8988T (cell line): ENCODE data around the gene LEFTY2.
"Not testable (repeated sequence)": the region's sequence is repeated elsewhere in the genome, so short reads cannot be mapped to it uniquely, and the experiment has no call there.

Experiments
- DNase-seq: peaks from one replicate; pipeline ENCODE4 v3.0.0; 2011

Gene LEFTY2, protein sequence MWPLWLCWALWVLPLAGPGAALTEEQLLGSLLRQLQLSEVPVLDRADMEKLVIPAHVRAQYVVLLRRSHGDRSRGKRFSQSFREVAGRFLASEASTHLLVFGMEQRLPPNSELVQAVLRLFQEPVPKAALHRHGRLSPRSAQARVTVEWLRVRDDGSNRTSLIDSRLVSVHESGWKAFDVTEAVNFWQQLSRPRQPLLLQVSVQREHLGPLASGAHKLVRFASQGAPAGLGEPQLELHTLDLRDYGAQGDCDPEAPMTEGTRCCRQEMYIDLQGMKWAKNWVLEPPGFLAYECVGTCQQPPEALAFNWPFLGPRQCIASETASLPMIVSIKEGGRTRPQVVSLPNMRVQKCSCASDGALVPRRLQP

DNA sequence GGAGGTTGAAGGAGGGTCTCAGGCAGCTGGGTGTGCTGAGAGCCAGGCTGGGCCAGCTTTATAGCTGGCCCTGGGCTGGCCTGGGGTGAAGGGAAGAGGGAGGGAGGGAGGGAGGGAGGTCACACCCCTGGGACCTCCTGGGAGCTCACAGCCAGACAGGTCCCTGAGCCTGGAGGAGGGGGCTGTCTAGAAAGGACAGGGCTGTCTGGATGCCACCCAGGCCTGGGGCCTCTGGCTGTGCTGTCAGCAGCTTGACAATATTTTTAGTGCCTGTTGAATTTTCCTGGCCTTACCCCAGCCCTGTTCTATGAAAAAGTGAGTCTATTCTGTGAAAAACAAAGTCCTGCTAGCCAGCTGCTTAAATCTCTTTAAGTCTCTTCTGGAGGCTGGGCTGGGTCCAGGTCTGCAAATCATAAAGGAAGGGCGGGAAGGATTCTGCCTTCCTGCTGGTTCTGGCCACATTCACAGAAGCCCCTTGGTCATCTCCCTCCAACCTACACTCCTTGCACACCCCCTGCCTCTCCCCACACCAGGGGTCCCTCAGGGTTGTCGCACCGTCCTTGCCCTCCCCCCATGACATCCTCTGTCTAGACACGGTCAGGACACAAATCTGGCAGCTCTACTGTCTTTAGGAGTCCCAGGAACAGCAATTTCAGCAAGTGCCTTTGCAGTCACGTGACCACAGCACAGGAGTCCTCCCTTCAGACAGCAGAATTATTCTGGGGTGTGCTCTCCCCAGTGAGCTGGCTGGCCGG, at the start of gene LEFTY2:
TSS of gene LEFTY2 (minus strand) at position 34 of the 755 bp plus-strand sequence. CDS start 80 bp downstream, outside the sequence.
- no peak for DNase-seq

DNA sequence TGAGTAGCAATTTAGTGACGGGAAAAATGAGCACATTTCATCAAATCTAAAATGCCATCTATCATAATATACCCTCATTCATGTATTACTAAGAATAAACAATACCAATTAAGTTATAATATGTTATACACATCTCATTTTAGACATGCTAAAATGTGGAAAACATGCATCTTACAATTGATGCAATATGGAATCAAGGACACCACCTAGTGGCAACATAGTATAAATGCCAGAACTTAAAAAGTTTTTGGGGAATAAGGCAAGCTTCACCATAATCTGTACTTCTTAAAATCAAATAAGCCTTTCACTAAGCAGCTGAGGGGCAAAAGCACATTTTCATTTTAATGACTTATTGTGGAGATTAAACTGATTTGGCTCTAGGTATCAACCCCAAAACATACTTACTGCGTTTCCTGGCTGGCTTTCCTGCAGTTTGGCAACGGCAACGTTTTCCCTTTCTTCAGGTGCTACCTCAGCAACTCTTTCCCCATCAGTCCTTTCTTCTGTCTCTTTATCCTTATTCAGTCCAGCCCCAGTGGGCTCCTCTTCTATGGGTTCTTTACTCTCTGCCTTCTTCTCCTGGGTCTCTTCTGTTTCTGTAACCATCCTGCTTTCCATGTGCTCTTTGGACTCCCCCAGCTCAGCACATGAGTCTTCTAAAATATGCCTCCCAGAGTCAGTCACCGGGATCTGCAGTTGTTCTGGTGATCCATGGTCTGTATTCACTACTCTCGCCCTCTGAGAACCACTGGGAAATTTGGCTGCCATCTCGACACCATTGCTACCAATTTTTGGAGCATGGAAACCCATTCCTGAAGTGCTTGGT, 46.7 kb upstream of the LEFTY2 start:
- no peak for DNase-seq

DNA sequence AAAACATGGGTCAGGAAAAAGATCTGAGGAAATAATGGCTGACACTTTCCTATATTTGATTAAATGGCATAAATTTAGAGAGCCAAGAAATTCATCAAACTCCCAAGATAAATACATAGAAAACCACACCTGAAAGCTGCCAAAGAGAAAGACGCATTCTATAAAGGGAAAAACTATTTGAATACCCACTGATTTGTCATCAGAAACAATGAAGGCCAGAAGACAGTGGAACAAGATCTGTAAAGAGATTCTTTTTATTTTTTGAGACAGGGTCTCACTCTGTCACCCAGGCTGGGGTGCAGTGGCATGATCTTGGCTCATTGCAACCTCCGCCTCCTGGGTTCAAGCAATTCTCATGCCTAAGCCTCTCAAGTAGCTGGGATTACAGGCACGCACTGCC, 40.7 kb upstream of the LEFTY2 start:
- no peak for DNase-seq

DNA sequence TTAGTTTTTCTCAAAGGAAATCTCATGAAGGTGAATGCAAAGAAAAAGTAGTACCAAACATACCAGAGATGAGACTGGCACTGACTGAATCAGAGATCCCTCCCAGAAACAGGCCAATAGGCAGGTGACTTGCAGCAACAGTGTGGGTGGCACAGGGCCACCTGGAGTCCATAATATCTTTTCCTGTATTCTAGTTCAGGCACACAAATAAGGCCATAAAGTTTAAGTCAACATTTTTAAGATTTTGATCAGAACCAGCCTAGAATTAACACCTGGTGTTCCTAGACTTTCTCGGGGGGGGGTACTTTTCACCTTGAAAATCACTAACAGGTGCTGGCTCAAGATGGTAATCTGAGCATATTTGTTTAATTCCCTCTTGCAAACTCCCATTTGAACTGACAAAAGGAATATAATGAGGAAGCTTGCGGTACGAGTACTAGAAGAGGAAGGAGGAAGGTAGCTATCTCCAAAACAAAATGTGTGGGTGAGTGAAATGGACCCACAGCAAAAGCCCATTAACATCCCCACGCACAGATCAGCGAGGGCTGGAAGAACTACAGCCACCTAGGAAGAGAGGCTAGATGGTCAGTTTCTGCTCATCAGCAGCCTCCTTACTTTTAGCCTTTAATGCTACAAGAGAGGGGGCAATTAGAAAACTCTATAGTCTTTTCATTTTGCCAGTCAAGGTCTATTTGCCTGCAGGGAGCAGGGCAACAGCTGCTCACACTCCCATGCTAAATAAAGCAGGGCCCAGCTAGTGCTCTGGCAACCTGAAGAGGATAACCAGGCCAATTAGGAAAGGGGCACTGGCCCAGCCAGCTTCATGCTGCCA, 39.2 kb upstream of the LEFTY2 start:
- DNase-seq = no peak

DNA sequence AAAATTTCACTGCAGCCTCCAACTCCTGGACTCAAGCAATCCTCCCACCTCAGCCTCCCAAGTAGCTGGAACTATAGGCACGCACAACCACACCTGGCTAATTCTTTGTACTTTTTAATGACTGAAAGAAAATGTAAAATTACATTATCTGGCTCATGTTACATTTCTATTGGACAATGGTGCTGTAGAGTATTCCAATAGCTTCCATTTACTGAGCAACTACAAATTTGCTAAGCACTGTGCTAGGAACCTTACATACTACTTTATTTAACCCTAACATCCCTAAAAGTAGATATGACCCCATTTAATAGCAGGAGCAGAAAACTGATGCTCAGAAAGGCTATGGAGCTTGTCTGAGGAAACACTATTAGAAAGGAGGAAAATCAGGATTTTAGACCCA, 38.4 kb upstream of the LEFTY2 start:
- no peak for DNase-seq

DNA sequence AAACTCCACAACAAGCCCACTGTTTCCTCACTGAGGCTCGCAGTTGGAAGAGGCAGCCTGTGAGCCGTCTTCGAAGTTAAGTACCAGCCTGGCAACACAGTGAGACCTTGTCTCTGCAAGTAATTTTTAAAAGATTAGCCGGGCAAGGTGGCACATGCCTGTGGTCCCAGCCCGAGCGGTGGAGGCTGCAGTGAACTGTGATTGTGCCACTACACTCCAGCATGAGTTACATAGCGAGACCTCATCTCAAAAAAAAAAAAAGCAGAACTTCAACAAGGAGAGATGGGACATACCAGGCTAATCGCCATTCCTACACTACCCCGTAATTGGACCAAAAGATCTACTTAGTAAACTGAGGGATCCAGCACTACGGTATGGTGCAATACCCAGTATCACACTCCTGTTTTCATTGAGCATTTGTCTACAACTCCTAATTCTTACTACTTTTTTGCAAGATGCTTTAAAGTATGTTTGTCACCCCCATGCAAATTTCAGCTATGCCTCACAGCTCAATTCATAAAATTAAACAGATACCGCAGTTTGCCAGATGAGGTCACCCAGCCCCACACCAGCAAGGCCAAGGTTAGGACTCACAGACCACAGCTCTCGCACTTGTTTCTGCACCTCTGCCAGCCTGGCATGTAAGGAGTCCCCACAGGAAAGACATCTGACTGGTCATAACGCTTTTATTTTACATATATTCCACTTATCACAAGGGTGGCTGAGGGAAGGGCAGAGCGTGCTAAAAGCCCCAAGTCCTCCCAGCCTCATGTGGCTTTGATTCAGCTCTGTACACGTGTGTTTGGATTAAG, 37.1 kb upstream of the LEFTY2 start:
- no peak for DNase-seq

DNA sequence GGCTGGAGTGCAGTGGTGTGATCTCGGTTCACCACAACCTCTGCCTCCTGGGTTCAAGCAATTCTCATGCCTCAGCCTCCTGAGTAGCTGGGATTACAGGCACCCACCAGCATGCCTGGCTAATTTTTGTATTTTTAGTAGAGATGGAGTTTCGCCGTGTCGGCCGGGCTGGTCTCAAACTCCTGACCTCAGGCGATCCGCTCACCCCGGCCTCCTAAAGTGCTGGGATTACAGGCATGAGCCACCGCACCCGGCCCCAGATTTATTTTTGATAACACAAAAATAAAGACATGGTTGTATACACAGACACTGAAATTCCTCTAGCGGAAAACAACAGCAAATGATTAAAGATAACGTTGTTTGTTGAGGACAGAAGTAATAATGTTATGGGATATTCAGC, 34.1 kb upstream of the LEFTY2 start:
- not testable (repeated sequence) for DNase-seq

DNA sequence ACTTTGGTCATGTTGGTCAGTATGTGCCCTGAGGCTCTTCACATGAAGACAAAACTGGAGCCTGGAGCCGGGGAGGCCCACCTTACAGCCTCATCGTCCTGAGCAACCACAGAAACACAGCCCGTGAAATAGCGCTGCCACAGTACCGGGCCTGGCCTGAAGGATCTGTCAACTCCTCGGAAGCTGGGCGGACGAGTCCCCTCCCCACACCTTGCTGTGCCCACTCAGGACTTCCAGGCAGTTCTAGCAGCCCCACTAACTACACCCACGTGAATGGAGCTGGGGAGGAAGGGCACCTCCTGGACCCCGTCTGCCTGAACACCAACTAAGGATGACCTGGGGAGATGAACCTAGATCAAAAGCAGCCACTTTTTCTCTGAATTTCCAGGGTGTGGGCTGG, 33.4 kb upstream of the LEFTY2 start:
- DNase-seq = no peak

DNA sequence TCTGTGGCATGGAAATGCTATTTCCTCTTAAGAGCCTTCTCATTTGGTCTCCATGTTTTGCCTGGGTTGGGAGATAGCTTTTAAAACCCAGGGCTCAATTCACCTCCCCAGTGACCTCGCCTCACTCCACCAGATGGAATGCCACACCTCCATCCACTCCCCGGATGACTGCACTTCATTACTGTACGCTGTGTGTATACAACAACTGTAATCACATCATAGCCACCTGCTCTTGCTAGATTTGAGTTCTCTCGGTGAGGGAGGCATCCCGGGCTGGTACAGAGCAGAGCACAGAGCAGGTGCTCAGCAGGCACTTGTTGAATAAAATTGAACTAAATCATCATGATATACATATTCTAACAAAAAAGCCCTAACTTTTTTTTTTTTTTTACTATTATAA, 32.1 kb upstream of the LEFTY2 start:
- no peak for DNase-seq

DNA sequence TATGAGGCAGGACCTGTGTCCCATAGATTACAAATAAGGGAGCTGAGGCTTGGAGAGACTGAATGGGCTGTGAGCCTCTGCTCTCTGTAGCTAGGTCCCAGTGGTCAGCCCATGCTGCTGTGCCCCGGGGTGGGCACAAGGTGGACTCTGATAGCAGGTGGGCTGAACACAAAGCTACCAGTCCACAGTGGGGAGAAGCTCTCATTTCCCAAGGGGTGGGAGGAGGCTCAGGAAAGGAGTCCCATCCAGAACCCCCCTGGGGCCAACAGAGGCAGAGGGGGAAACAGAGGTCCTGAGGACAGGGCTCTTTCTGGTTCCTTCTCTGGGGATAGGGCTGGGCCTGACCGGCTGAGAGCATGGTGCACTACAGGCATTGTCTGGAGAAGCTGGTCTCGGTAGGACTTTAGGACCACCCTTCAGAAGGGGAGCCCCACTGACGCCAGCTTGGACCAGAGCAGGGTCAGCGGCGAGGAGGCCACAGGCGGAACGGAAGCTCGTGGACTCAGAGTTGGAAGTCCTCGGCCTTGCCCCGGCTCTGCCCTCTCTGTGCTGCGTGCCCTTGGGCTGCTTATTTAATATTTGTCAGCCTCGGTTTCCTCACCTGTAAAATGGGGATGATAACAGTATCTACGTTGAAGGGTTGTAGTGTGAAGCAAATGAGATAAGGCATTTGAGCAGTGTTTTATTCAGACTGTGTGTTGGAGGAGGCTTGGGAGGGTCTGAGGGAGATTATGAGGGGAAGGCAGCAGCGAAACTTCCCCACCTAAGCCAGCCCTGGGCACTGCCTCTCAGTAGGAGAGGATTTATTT, 31.5 kb upstream of the LEFTY2 start:
- no peak for DNase-seq

DNA sequence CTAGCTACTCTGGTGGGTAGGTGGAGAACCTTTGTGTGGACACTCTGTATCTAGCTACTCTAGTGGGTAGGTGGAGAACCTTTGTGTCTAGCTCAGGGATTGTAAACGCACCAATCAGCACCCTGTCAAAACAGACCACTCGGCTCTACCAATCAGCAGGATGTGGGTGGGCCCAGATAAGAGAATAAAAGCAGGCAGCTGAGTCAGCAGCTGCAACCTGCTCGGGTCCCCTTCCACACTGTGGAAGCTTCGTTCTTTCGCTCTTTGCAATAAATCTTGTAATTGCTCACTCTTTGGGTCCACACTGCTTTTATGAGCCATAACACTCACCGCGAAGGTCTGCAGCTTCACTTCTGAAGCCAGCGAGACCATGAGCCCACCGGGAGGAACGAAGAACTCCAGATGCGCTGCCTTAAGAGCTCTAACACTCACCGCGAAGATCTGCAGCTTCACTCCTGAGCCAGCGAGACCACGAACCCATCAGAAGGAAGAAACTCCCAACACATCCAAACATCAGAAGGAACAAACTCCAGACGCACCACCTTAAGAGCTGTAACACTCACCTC, 29.7 kb upstream of the LEFTY2 start:
- DNase-seq = not testable (repeated sequence)

DNA sequence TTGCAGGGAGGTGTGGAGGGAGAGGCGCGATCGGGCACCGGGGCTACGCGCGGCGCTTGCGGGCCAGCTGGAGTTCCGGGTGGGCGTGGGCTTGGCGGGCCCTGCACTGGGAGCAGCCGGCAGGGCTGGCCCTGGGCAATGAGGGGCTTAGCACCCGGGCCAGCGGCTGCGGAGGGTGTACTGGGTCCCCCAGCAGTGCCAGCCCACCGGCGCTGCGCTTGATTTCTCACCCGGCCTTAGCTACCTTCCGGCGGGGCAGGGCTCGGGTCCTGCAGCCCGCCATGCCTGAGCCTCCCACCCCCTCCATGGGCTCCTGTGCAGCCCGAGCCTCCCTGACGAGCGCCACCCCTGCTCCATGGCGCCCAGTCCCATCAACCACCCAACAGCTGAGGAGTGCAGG, 28.7 kb upstream of the LEFTY2 start:
- DNase-seq = not testable (repeated sequence)

DNA sequence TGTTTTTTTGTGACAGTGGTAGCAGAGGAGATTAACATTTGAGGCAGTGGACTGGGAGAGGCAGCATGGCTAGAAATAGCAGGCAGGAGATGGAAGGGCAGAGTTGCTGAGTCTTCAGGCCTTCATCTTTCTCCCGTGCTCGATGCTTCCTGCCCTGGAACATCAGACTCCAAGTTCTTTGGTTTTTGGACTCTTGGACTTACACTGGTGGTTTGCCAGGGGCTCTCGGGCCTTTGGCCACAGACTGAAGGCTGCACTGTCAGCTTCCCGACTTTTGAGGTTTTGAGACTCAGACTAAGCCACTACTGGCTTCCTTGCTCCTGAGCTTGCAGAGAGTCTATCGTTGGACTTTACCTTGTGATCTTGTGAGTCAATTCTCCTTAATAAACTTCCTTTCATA, 24.2 kb upstream of the LEFTY2 start:
- no peak for DNase-seq

DNA sequence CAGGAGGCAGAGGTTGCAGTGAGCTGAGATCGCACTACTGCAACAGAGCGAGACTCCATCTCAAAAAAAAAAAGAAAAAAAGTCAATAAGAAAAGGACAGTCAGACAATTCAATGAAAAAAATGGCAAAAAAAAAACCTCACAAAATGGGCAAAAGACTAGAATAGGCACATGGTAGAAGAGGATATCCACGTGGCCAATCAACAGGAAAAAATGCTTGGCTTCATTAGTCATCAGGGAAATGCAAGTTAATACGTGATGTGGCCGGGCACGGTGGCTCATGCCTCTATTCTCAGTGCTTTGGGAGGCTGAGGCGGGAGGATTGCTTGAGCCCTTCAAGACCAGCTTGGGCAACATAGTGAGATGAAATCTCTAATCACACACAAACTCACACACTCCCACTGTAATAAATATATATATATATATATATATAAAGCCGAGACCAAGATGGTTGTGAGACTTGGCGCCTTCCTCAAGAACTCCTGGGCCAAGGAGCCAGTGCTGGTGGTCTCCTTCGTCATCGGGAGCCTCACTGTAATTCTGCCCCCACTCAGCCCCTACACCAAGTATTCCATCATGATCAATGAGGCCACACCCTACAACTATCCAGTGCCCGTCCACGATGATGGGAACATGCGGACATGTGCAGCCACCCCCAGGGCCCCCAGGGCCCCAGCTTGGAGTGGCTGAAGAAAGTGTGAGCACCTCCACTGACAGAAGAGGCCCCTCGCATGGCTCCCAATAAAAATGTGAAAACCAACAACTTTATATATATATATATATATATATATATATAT, 22.9 kb upstream of the LEFTY2 start:
- no peak for DNase-seq

DNA sequence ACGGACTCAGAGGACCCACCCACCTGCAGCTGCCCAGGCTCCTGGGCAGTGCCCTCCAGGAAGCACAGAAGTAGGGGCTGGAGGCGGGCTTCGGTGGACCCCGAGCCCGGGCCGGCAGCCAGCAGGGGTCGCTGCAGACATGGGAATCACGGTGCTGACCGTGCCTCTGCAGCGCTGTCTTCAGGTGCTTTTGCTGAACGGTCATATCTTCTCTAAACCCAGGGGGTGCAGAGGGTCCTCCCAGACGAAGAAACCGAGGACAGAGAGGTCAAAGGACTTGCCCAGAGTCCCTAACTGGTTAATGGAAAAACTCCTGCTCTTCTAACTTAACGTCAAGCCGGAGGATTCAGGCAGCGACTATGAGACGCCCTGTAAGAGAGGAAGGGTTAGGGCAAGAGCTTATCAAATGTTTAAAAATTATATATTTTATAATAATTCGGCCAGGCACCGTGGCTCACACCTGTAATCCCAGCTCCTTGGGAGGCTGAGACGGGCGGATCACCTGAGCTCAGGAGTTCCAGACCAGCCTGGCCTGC, 21.5 kb upstream of the LEFTY2 start:
- peak; percentile 56 for DNase-seq

DNA sequence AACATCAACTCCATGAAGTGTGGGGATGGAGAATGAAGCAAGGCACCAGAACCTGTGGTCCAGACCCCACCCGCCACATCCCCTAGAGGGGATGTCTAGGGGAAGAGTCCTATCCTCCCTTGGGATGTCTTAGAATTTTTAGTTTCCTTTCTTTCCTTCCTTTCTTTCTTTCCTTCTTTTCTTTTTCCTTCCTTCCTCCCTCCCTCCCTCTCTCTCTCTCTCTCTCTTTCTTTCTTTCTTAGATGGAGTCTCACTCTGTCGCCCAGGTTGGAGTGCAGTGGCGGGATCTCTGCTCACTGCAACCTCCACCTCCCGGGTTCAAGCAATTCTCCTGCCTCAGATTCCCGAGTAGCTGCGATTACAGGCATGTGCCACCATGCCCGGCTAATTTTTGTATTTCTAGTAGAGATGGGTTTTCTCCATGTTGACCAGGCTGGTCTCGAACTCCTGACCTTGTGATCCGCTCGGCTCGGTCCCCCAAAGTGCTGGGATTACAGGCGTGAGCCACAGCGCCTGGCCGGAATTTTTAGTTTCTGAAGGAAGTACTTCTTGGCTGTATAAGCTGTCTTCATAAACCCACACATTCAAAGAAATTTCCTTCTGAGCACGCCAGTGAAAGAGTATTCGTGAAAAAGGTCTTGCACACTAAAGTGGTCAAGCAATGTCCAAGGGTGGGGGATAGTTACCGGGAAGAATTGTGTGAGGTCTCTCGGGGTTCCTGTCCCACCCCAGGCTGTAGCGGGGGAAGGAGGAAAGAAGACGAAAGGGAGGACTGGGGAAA, 20.8 kb upstream of the LEFTY2 start:
- no peak for DNase-seq

DNA sequence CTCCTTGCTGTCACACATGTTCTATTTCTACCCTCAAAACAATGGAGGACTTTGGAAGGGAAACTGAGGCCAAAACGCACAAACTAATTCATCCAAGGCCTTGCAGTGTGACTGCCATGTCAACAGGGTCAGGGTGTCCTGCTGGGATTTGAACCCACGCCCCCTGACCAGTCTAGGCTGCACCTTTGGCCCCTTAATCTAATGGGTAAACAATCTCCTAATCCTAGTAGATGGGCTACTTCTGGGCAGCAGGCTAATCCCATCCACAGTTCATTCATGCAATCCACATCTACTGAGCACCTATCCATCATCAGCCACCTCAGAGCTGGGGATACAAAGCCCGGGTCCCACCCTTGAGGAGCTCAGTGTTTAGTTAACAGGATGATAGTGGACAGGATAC, 17.0 kb upstream of the LEFTY2 start:
- no peak for DNase-seq

DNA sequence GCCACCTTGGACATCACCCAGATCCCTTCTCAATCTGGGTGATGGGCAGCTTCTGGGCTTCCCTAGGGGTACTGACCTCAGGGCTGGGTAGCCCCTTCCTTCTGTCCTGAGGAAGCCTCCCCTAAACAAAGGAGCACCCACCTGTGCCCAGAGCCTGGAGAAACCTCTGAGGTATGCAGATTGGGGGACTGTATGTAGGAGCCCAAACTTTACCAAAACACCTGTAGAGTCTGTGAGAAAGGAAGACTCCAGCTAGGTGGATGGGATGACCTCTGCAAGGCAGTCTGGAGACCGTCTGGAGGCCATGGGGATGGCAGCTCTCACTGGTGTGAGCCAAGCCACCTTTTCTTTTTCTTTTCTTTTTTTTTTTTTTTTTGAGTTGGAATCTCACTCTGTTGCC, 13.7 kb upstream of the LEFTY2 start:
- no peak for DNase-seq
